Heart right ventricle (tissue), 16 donors: ENCODE measurements around the gene ZNF618. TPM values are rescaled to one million over a fixed set of nuclear protein-coding genes. Genes with fewer than 3 reads are reported as not detected.

Experiments
- ATAC-seq, 8 donors: fragments of 200-7000 bp; cut with Tn5 transposase; one replicate each; pipeline ENCODE4 v1.9.1; 2020; ENCODE audit warnings: mild to moderate bottlenecking in 8 of 8, moderate library complexity in 8 of 8, moderate number of reproducible peaks in 1 of 8
- DNase-seq, 2 donors: peaks; one replicate each; pipeline ENCODE4 v3.0.0-alpha.2; 2020
- H3K27ac ChIP-seq, 10 donors: fragments of 200-600 bp; sonication (generic) in 2 of 10; one replicate each; pipeline versions ENCODE4 v1.5.0 to v1.8.0; 2020 to 2022; ENCODE audit warnings: mild to moderate bottlenecking in 3 of 10
- H3K27me3 ChIP-seq, 7 donors: fragments of 200-600 bp; one replicate each; pipeline ENCODE4 v1.8.0; 2021 to 2022; ENCODE audit warnings: mild to moderate bottlenecking in 2 of 7
- H3K36me3 ChIP-seq, 9 donors: fragments of 200-600 bp; sonication (generic) in 1 of 9; one replicate each; pipeline versions ENCODE4 v1.5.0 to v1.8.0; 2020 to 2022; ENCODE audit warnings: mild to moderate bottlenecking in 2 of 9
- H3K4me1 ChIP-seq, 9 donors: fragments of 200-600 bp; sonication (generic) in 1 of 9; one replicate each; pipeline versions ENCODE4 v1.5.0 to v1.8.0; 2020 to 2022; ENCODE audit warnings: mild to moderate bottlenecking in 4 of 9
- H3K4me3 ChIP-seq, 10 donors: fragments of 200-600 bp; sonication (generic) in 2 of 10; one replicate each; pipeline versions ENCODE4 v1.5.0 to v1.8.0; 2020 to 2022; ENCODE audit warnings: mild to moderate bottlenecking in 7 of 10, moderate library complexity in 2 of 10
- H3K9me3 ChIP-seq, 11 donors: fragments of 200-600 bp in 10 of 11; sonication (generic) in 2 of 11; one replicate each; pipeline versions ENCODE4 v1.5.0 to v1.8.0; 2013 to 2022; ENCODE audit warnings: mild to moderate bottlenecking in 2 of 11, control low read depth in 1 of 11, moderate library complexity in 1 of 11
- CTCF ChIP-seq, 9 donors: fragments of 200-600 bp; sonication (generic) in 2 of 9; IDR thresholded peaks; one replicate each; pipeline versions ENCODE4 v1.5.0 to v1.8.0; 2021 to 2022; ENCODE audit warnings: antibody characterized with exemption in 9 of 9, mild to moderate bottlenecking in 5 of 9, moderate library complexity in 1 of 9
- WGBS, 2 donors: extraction: QIAGEN DNeasy Blood & Tissue Kit; methylation state at CpG; one replicate each; pipeline ENCODE4 v1.1.7; 2013; ENCODE audit warnings: inconsistent platforms in 1 of 2; 5-methylcytosine and 5-hydroxymethylcytosine counted together
- intact Hi-C, 10 donors: fragments of 100-400 bp; cut with DNase I; formaldehyde crosslinking; loops; one replicate each; pipeline versions ENCODE4 v1.11.1 to v1.14.2; 2022
- polyA plus RNA-seq, 2 donors: library from polyadenylated mRNA; stranded (reverse); fragments of 200-250 nt; gene quantifications; one replicate each; pipeline ENCODE4 v1.2.3, GENCODE V29; 2013
- total RNA-seq, 10 donors: library from RNA; stranded (reverse); fragmentation: NEBNext Ultra II Directional in 3 of 10; extraction: Animal tissue kit (Norgen Biotek cat#: 25700) in 3 of 10; gene quantifications; one replicate each; pipeline versions ENCODE4 v1.2.1 to v1.2.4, GENCODE V29; 2021 to 2023
- donor health status: Arrhythmogenic right ventricular cardiomyopathy.
- donor health status: ischemic (EF 13 %, LVEDD 7.1; RV severe dilation, severe dysfunction).
- donor health status: healthy with polysubstance abuse.
- donor health status: DM: no; HTN: yes; CAD: no.
- donor health status: DM: no; HTN: no; CAD: no.
- donor health status: ischemic (EF 25% LVEDD 6.9; RV normal size, moderate dysfunction).
- donor health status: ischemic (EF 25% LVEDD 5.7; RV mildly dilated, moderate dysfunction).
- donor health status: healthy.
- donor health status: DM: yes; HTN: yes; CAD: no.
- donor health status: Ischemic cardiomyopathy.
- donor health status: ischemic (EF 35%, LVEDD 5.7; RV mildly dilated, moderate dysfunction).
- donor health status: nonischemic (EF 11% LVEDD 7.7; RV severe dilation, severe dysfunction).
- donor health status: DM: yes; HTN: yes; CAD: no.
- donor health status: PGD.
- donor health status: ischemic (EF 29% LVEDD 5.4; RV normal size, mild dysfunction).
- donor health status: nonischemic (EF 23%, LVEDD 6.1; RV moderate dilation, normal function).

ZNF618 gene
- total and polyA plus RNA-seq, 12 donors, result 0.59 to 2.5 (median 1.6) TPM

- DNase-seq, result no peak
Observed at GRCh38 chr9:113894166-113894565, 18.1 kb downstream of the ZNF618 start.

GRCh38 chr9:113895526-113895925, 19.4 kb downstream of the ZNF618 start:
- Histone ChIP-seq H3K36me3 (peaks cover 0 to 4% (median 0%) of the 10 kb centered on the region in 9 donors), H3K9me3 (peaks cover 0 to 19% (median 4%) of the 10 kb centered on the region in 11 donors), H3K27ac (no peak overlapping the region), H3K4me1 (peaks cover 0 to 7% (median 0%) of the 10 kb centered on the region in 9 donors), H3K27me3 (no peaks in the 10 kb centered on the region), H3K4me3 (no peak overlapping the region)
- ATAC-seq, result no peak
- intact Hi-C loops, result loop anchor here in 1 of 10 donors (2.0 kb wide), 1 partner anchor 55 kb away; no protein-coding TSS in a partner anchor
- TF ChIP-seq CTCF (IDR thresholded peaks at IDR 0.05), result no peak
- WGBS, 2 donors, result 79 to 84% methylated on average over 3 of the region's 3 CpGs
- no peak for DNase-seq

More at GRCh38 chr9:113894166-113894565, 18.1 kb downstream of the ZNF618 start:
- H3K4me3 ChIP-seq, result no peak overlapping the region
- TF ChIP-seq CTCF (IDR thresholded peaks at IDR 0.05), result no peak
- peaks cover 0 to 23% (median 4%) of the 10 kb centered on the region in 11 donors for H3K9me3 ChIP-seq
- H3K4me1 ChIP-seq, result peaks cover 0 to 7% (median 0%) of the 10 kb centered on the region in 9 donors
- intact Hi-C loops, result loop anchor here in 1 of 10 donors (2.0 kb wide), 1 partner anchor 53 kb away; no protein-coding TSS in a partner anchor
- H3K27me3 ChIP-seq, result no peaks in the 10 kb centered on the region
- no peak overlapping the region for H3K27ac ChIP-seq
- WGBS, 2 donors, result 89 to 97% methylated on average over 1 of the region's 1 CpG
- peaks cover 0 to 7% (median 0%) of the 10 kb centered on the region in 9 donors for H3K36me3 ChIP-seq
- no peak for ATAC-seq

GRCh38 chr9:113896713-113897112, 20.6 kb downstream of the ZNF618 start:
- peaks cover 0 to 3% (median 0%) of the 10 kb centered on the region in 9 donors for H3K36me3 ChIP-seq
- intact Hi-C loops, result no loop called here
- TF ChIP-seq CTCF (IDR thresholded peaks at IDR 0.05), result no peak
- H3K4me1 ChIP-seq, result peaks cover 0 to 7% (median 0%) of the 10 kb centered on the region in 9 donors
- ATAC-seq (no peak), DNase-seq (no peak)
- no peaks in the 10 kb centered on the region for H3K27me3 ChIP-seq
- peaks cover 0 to 9% (median 0%) of the 10 kb centered on the region in 11 donors for H3K9me3 ChIP-seq
- no peak overlapping the region for H3K27ac ChIP-seq
- H3K4me3 ChIP-seq, result no peak overlapping the region

- Histone ChIP-seq H3K9me3 (peaks cover 0 to 16% (median 4%) of the 10 kb centered on the region in 11 donors), H3K27me3 (no peaks in the 10 kb centered on the region), H3K27ac (no peak overlapping the region), H3K36me3 (peaks cover 0 to 3% (median 0%) of the 10 kb centered on the region in 9 donors), H3K4me3 (no peak overlapping the region), H3K4me1 (peaks cover 0 to 7% (median 0%) of the 10 kb centered on the region in 9 donors)
- no peak for DNase-seq
- TF ChIP-seq CTCF (IDR thresholded peaks at IDR 0.05), result no peak
- ATAC-seq, result no peak
- WGBS, 2 donors, result 56 to 65% methylated on average over 3 of the region's 3 CpGs
- intact Hi-C loops, result no loop called here
Observed at GRCh38 chr9:113898151-113898550, 22.0 kb downstream of the ZNF618 start.
